ENCODE measurements around the gene KNTC1.

- TF ChIP-seq, protein P1, sequence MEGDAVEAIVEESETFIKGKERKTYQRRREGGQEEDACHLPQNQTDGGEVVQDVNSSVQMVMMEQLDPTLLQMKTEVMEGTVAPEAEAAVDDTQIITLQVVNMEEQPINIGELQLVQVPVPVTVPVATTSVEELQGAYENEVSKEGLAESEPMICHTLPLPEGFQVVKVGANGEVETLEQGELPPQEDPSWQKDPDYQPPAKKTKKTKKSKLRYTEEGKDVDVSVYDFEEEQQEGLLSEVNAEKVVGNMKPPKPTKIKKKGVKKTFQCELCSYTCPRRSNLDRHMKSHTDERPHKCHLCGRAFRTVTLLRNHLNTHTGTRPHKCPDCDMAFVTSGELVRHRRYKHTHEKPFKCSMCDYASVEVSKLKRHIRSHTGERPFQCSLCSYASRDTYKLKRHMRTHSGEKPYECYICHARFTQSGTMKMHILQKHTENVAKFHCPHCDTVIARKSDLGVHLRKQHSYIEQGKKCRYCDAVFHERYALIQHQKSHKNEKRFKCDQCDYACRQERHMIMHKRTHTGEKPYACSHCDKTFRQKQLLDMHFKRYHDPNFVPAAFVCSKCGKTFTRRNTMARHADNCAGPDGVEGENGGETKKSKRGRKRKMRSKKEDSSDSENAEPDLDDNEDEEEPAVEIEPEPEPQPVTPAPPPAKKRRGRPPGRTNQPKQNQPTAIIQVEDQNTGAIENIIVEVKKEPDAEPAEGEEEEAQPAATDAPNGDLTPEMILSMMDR (conservative IDR thresholded peaks at IDR 0.05; ENCODE audit: low read depth, low read length): no peak
- no peak for TF ChIP-seq EZH2 (IDR thresholded peaks at IDR 0.05; ENCODE audit: borderline replicate concordance, low read depth, low read length, poor library complexity, severe bottlenecking)
Observed at GRCh38 chr12:122480753-122481152, 46.3 kb upstream of the KNTC1 start.
